Left forelimb (tissue), 1 donor: ENCODE data around the gene HNF1B.

ENCODE experiments used
- DNase-seq: peaks from one replicate; pipeline ENCODE4 v3.0.0-alpha.2; 2018; ENCODE audit warnings: low spot score

The HNF1B gene

GRCh38 chr17:37671824-37672547 lies 72.9 kb downstream of the HNF1B start:
- no peak for DNase-seq

GRCh38 chr17:37671028-37671823 lies 73.6 kb downstream of the HNF1B start:
- DNase-seq: no peak

- no peak for DNase-seq
Observed at GRCh38 chr17:37667039-37667438, 77.8 kb downstream of the HNF1B start.

GRCh38 chr17:37664214-37664613 lies 80.6 kb downstream of the HNF1B start:
- no peak for DNase-seq

- DNase-seq: no peak
Observed at GRCh38 chr17:37662353-37662752, 82.5 kb downstream of the HNF1B start.

- DNase-seq: no peak
Observed at GRCh38 chr17:37661400-37662014, 83.4 kb downstream of the HNF1B start.

- DNase-seq: no peak
Observed at GRCh38 chr17:37659925-37660324, 84.9 kb downstream of the HNF1B start.

- DNase-seq: no peak
Observed at GRCh38 chr17:37657202-37657601, 87.7 kb downstream of the HNF1B start.

- DNase-seq: no peak
Observed at GRCh38 chr17:37651849-37652248, 93.0 kb downstream of the HNF1B start.

GRCh38 chr17:37650419-37651003 lies 94.3 kb downstream of the HNF1B start:
- DNase-seq: no peak

GRCh38 chr17:37648555-37648954 lies 96.3 kb downstream of the HNF1B start:
- DNase-seq: no peak

- no peak for DNase-seq
Observed at GRCh38 chr17:37647856-37648255, 97.0 kb downstream of the HNF1B start.

GRCh38 chr17:37643869-37644268 lies 101.0 kb downstream of the HNF1B start:
- DNase-seq: no peak

GRCh38 chr17:37643118-37643766 lies 101.6 kb downstream of the HNF1B start, which contains the start of gene DDX52:
TSS of gene DDX52 (minus strand) at chr17:37643446. CDS start at chr17:37643420, 26 bp downstream.
- peak; percentile 89 for DNase-seq

GRCh38 chr17:37642681-37643080 lies 102.2 kb downstream of the HNF1B start:
- DNase-seq: no peak

- no peak for DNase-seq
Observed at GRCh38 chr17:37640015-37640414, 104.8 kb downstream of the HNF1B start.

- DNase-seq: no peak
Observed at GRCh38 chr17:37637956-37638355, 106.9 kb downstream of the HNF1B start.
